Activated naive CD8-positive, alpha-beta T cell treated with anti-CD3 and anti-CD28 coated beads, Interleukin-2, amount 50 U/mL, for 24 hours (primary cell): Measurements from ENCODE around the gene KMT2E.

ENCODE experiments used
- ATAC-seq: fragments of 150-1000 bp; cut with Tn5 transposase; one replicate; pipeline ENCODE4 v1.10.0; 2021
- DNase-seq: peaks from one replicate; pipeline ENCODE4 v3.0.0; 2021
- H3K27ac Mint-ChIP-seq: one replicate; pipeline ENCODE4 v1.8.0; 2021; ENCODE audit warnings: mild to moderate bottlenecking, mixed read lengths
- H3K27me3 Mint-ChIP-seq: one replicate; pipeline ENCODE4 v1.8.0; 2021; ENCODE audit warnings: mixed read lengths
- H3K36me3 Mint-ChIP-seq: one replicate; pipeline ENCODE4 v1.8.0; 2021; ENCODE audit warnings: low read depth, mixed read lengths
- H3K4me1 Mint-ChIP-seq: one replicate; pipeline ENCODE4 v1.8.0; 2021; ENCODE audit warnings: mixed read lengths
- H3K4me3 Mint-ChIP-seq: one replicate; pipeline ENCODE4 v1.8.0; 2021; ENCODE audit warnings: mild to moderate bottlenecking, moderate library complexity, mixed read lengths
- H3K9me3 Mint-ChIP-seq: one replicate; pipeline ENCODE4 v1.8.0; 2021; ENCODE audit warnings: mixed read lengths

The KMT2E gene

DNA sequence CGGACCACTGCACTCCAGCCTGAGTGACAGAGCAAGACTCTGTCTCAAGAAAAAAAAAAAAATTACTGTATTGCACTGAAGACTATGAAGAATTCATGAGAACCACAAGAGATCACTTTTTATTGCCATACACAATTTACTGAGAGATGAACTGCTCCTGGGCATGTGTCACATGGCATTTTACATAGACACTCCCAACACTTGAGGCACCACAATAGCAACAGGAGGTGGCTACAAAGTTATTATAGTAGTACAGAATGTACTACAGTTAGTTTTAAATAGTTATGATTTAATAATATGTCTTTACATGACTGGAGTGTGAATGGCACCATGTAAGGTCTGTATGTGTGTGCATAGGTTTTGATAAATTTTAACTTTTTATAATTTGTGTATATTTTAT lies 70.6 kb downstream of the KMT2E start:
- H3K36me3 Mint-ChIP-seq: peaks cover 62% of the 10 kb centered on the region
- peaks cover 24% of the 10 kb centered on the region for H3K4me1 Mint-ChIP-seq
- peak overlapping the region; percentile 42 for H3K27ac Mint-ChIP-seq
- ATAC-seq: no peak
- no peak for DNase-seq
- no peaks in the 10 kb centered on the region for H3K9me3 Mint-ChIP-seq
- H3K4me3 Mint-ChIP-seq: no peak overlapping the region
- no peaks in the 10 kb centered on the region for H3K27me3 Mint-ChIP-seq

DNA sequence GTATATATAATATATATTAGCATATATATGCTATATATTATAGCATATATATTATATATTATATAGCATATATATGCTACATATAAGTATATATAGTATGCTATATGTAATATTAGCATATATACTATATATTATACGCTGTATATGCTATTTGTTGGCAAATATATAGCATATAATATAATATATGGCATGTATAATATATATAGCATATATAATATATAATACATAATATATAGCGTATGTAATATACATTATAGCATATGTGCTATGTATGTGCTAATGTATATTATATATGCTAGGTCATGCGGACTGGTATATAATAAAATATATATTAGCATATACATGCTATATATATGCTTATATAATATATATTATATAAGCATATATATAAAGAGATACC lies 72.8 kb downstream of the KMT2E start:
- Mint-ChIP-seq H3K4me3 (no peak overlapping the region), H3K27ac (no peak overlapping the region), H3K4me1 (peaks cover 25% of the 10 kb centered on the region), H3K27me3 (no peaks in the 10 kb centered on the region), H3K9me3 (no peaks in the 10 kb centered on the region), H3K36me3 (peaks cover 55% of the 10 kb centered on the region)
- DNase-seq (no peak), ATAC-seq (no peak)

GRCh38 chr7:105087981-105088380 lies 74.0 kb downstream of the KMT2E start:
- ATAC-seq: no peak
- Mint-ChIP-seq H3K27ac (peak overlapping the region; percentile 14), H3K36me3 (peaks cover 57% of the 10 kb centered on the region), H3K4me1 (peaks cover 23% of the 10 kb centered on the region), H3K4me3 (no peak overlapping the region), H3K9me3 (no peaks in the 10 kb centered on the region), H3K27me3 (no peaks in the 10 kb centered on the region)
- no peak for DNase-seq

DNA sequence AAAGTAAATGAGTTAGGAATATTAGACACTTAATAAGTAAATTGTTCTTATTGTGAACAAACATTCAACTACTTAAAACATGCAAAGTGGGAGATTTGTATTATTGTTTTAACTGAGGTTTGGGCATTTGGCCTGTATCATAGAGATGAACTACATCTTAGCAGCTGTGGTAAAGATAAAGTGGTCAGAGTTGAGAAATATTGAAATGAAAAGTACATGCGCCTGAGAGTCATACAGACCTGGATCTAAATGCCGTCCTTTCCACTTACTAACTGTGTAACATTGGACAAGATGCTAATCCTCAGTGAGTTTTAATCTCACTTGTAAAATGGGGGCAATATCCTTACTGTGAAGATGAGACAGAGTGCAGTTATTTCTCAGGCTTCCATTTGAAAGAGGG lies 74.5 kb downstream of the KMT2E start:
- ATAC-seq: no peak
- peaks cover 56% of the 10 kb centered on the region for H3K36me3 Mint-ChIP-seq

DNA sequence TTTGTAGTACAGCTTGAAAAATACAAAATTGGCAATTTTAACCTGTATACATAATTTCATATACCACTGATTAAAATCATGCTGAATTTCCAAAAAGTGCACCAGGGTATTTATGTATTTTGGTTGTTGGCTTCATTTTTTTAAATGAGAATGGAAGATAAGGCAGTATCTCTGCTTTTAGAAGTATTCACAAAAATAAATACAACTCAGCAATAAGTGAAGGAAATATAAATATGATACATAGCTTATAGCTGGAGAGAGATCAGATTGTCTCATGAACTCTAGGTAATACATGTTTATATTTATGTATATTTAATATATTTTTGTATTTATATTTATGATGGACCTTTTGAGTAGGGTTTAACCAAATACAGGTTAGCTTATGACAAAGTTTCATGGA lies 81.0 kb downstream of the KMT2E start:
- Mint-ChIP-seq H3K27ac (no peak overlapping the region), H3K4me3 (no peak overlapping the region), H3K4me1 (peaks cover 44% of the 10 kb centered on the region), H3K9me3 (no peaks in the 10 kb centered on the region), H3K27me3 (no peaks in the 10 kb centered on the region), H3K36me3 (peaks cover 53% of the 10 kb centered on the region)
- DNase-seq: no peak
- no peak for ATAC-seq

More for the DNA sequence above, 74.5 kb downstream of the KMT2E start:
- Mint-ChIP-seq H3K27ac (peak overlapping the region; percentile 50), H3K27me3 (no peaks in the 10 kb centered on the region), H3K4me1 (peaks cover 23% of the 10 kb centered on the region), H3K4me3 (no peak overlapping the region), H3K9me3 (no peaks in the 10 kb centered on the region)
- DNase-seq: no peak

GRCh38 chr7:105096306-105096705 lies 82.3 kb downstream of the KMT2E start:
- Mint-ChIP-seq H3K27ac (peak overlapping the region; percentile 62), H3K27me3 (no peaks in the 10 kb centered on the region), H3K9me3 (no peaks in the 10 kb centered on the region), H3K4me1 (peaks cover 56% of the 10 kb centered on the region), H3K36me3 (peaks cover 57% of the 10 kb centered on the region), H3K4me3 (no peak overlapping the region)
- no peak for ATAC-seq
- no peak for DNase-seq

DNA sequence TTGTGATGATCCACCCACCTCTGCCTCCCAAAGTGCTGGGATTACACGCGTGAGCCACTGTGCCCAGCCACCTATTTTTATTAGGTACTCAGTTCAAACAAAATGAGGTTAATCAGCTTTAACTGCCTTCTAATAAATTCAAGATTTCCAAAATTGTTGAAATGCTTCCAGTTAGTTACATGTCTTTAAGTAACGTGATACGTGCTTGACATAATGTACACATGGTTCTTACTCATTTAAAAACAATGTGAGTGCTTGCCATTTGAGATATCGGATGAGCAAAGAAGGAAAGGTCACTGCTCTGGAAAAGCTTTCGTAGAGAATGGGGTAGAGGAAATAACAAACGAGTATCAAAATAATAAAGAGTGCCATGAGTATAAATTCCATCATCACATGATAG lies 83.6 kb downstream of the KMT2E start:
- DNase-seq (no peak), ATAC-seq (no peak)
- H3K4me3 Mint-ChIP-seq: no peak overlapping the region
- peaks cover 50% of the 10 kb centered on the region for H3K36me3 Mint-ChIP-seq
- peaks cover 61% of the 10 kb centered on the region for H3K4me1 Mint-ChIP-seq
- H3K9me3 Mint-ChIP-seq: no peaks in the 10 kb centered on the region
- no peaks in the 10 kb centered on the region for H3K27me3 Mint-ChIP-seq
- H3K27ac Mint-ChIP-seq: peak overlapping the region; percentile 50

- H3K4me3 Mint-ChIP-seq: peak overlapping the region; percentile 27
- DNase-seq (no peak), ATAC-seq (peak; percentile 95)
- no peaks in the 10 kb centered on the region for H3K9me3 Mint-ChIP-seq
- peaks cover 51% of the 10 kb centered on the region for H3K36me3 Mint-ChIP-seq
- peak overlapping the region; percentile 83 for H3K27ac Mint-ChIP-seq
- H3K27me3 Mint-ChIP-seq: no peaks in the 10 kb centered on the region
- peaks cover 69% of the 10 kb centered on the region for H3K4me1 Mint-ChIP-seq
These were observed 85.0 kb downstream of the KMT2E start for GRCh38 chr7:105098863-105099515.

GRCh38 chr7:105101864-105102263 lies 87.9 kb downstream of the KMT2E start:
- Mint-ChIP-seq H3K4me3 (no peak overlapping the region), H3K36me3 (peaks cover 57% of the 10 kb centered on the region), H3K4me1 (peaks cover 62% of the 10 kb centered on the region), H3K27me3 (no peaks in the 10 kb centered on the region), H3K9me3 (no peaks in the 10 kb centered on the region), H3K27ac (peak overlapping the region; percentile 62)
- DNase-seq (no peak), ATAC-seq (no peak)

GRCh38 chr7:105102557-105103352 lies 88.8 kb downstream of the KMT2E start:
- DNase-seq (no peak), ATAC-seq (no peak)
- Mint-ChIP-seq H3K36me3 (peaks cover 60% of the 10 kb centered on the region), H3K9me3 (no peaks in the 10 kb centered on the region), H3K4me3 (no peak overlapping the region), H3K27ac (peak overlapping the region; percentile 57), H3K27me3 (no peaks in the 10 kb centered on the region), H3K4me1 (peaks cover 55% of the 10 kb centered on the region)

GRCh38 chr7:105105579-105105978 lies 91.6 kb downstream of the KMT2E start:
- Mint-ChIP-seq H3K4me3 (no peak overlapping the region), H3K36me3 (peaks cover 65% of the 10 kb centered on the region), H3K4me1 (peaks cover 27% of the 10 kb centered on the region), H3K9me3 (no peaks in the 10 kb centered on the region), H3K27ac (peak overlapping the region; percentile 29), H3K27me3 (no peaks in the 10 kb centered on the region)
- ATAC-seq (no peak), DNase-seq (no peak)

- Mint-ChIP-seq H3K36me3 (peaks cover 65% of the 10 kb centered on the region), H3K27me3 (no peaks in the 10 kb centered on the region), H3K9me3 (no peaks in the 10 kb centered on the region), H3K27ac (peak overlapping the region; percentile 76), H3K4me3 (no peak overlapping the region), H3K4me1 (peaks cover 19% of the 10 kb centered on the region)
- no peak for DNase-seq
- ATAC-seq: no peak
These were observed 92.5 kb downstream of the KMT2E start for GRCh38 chr7:105106473-105106872.

DNA sequence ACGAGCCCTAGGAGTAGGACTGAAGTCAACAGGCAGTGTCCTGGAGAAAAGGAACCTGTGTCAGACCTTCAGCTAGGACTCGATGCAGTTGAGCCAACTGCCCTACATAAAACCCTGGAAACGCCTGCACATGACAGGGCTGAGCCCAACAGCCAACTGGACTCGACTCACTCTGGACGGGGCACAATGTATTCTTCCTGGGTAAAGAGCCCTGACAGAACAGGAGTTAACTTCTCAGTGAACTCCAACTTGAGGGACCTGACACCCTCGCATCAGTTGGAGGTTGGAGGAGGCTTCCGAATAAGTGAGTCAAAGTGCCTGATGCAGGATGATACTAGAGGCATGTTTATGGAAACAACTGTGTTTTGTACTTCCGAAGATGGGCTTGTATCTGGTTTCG lies 93.5 kb downstream of the KMT2E start:
- H3K27me3 Mint-ChIP-seq: no peaks in the 10 kb centered on the region
- peak overlapping the region; percentile 42 for H3K27ac Mint-ChIP-seq
- H3K4me1 Mint-ChIP-seq: peaks cover 18% of the 10 kb centered on the region
- no peaks in the 10 kb centered on the region for H3K9me3 Mint-ChIP-seq
- ATAC-seq (no peak), DNase-seq (no peak)
- H3K4me3 Mint-ChIP-seq: no peak overlapping the region
- peaks cover 74% of the 10 kb centered on the region for H3K36me3 Mint-ChIP-seq

- Mint-ChIP-seq H3K9me3 (no peaks in the 10 kb centered on the region), H3K27ac (peak overlapping the region; percentile 63), H3K36me3 (peaks cover 69% of the 10 kb centered on the region), H3K27me3 (no peaks in the 10 kb centered on the region), H3K4me1 (peaks cover 2% of the 10 kb centered on the region), H3K4me3 (no peak overlapping the region)
- ATAC-seq (no peak), DNase-seq (no peak)
These were observed 98.7 kb downstream of the KMT2E start for GRCh38 chr7:105112440-105113418.
